Activated CD4-positive, alpha-beta T cell treated with anti-CD3 and anti-CD28 coated beads, Interleukin-10, Interleukin-2, amounts not matched to agents 100 ng/mL and 50 ng/mL, durations not matched to agents 16 hours and 8 hours (primary cell): ENCODE measurements around the gene ORAI2.
A peak's percentile ranks its signal among the peaks of the same experiment; 100 is the strongest.
"Not testable (repeated sequence)": the region's sequence is repeated elsewhere in the genome, so short reads cannot be mapped to it uniquely, and the experiment has no call there.

Source experiments
- DNase-seq: peaks from one replicate; pipeline ENCODE4 v3.0.0-alpha.2; 2020

The ORAI2 gene

DNA sequence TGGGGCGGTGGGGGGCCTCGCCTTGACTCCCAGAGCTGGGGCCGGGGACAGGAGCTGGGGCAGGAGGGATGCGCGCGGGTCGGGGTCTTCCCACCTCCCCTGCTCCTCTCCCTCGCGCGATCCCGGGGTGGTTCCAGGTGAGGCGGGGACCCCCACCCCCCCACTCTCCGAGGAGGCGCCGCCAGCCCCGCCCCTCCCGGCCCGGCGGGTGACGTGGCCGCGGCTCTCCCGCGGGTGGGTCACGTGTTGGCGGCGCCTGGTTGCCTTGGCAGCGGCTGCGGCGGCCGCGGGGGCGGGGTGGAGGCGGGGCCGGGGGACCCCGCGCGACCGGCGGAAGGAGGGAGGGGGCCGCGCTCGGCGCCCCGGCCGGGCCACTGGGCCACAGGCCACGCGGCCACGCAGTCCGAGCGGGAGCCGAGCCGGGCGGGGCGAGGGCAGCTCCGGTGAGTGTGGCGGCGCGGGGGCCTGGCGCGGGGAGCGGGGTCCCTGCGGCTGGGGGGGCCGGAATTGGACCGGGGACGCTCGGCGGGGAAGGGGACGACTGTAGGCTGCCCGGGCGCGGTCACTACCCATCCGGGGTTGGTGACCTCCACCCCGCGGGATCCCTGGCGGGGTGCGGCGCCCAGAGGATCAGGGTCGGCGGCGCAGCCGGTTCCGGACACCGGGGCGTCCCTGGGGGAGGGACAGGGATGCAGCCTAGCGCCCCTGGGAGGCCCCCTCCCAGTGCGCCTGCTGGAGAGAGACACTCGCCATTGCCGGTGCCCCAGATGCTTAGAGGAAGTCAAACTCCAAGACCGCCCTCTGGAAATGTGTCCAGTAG lies at the start of gene ORAI2:
Gene ORAI2, plus strand, starts transcription at position 357 of the 820 bp plus-strand sequence. CDS start 5,382 bp downstream, outside the sequence.
- DNase-seq = peak; percentile 93

DNA sequence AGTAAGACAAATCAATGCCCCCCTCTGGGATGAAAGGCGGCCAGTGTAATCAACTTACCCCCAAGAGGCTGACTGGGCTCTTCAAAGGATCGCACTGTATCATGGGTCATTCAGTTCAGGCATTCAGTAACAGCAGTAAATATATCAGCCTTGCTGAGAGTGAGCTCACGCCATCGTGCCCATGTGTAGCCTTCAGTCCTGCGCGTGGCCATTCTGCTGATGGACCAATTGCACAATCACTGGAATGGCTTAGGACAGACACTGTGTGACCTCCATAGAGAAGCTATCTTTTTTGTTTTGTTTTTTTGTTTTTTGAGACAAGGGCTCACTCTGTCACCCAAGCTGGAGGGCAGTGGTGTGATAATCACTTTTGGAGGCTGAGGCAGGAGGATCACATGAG lies 46.3 kb upstream of the ORAI2 start:
- no peak for DNase-seq

DNA sequence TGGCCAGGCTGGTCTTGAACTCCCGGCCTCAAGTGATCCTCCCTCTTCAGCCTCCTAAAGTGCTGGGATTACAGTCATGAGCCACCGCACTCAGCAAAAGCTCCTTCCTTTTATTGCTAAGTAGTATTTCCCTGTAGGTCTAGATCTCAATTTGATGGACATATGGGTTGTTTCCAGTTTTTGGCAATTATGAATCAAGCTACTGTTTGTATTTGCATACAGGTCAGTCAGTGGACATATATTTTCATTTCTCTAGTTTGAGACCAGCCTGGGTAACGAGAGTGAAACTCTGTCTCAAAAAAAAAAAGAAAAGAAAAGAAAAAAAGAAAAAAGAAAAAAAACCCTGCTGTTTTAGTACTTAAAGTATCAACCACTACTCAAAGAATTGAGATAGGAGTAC lies 43.6 kb upstream of the ORAI2 start:
- DNase-seq = no peak

DNA sequence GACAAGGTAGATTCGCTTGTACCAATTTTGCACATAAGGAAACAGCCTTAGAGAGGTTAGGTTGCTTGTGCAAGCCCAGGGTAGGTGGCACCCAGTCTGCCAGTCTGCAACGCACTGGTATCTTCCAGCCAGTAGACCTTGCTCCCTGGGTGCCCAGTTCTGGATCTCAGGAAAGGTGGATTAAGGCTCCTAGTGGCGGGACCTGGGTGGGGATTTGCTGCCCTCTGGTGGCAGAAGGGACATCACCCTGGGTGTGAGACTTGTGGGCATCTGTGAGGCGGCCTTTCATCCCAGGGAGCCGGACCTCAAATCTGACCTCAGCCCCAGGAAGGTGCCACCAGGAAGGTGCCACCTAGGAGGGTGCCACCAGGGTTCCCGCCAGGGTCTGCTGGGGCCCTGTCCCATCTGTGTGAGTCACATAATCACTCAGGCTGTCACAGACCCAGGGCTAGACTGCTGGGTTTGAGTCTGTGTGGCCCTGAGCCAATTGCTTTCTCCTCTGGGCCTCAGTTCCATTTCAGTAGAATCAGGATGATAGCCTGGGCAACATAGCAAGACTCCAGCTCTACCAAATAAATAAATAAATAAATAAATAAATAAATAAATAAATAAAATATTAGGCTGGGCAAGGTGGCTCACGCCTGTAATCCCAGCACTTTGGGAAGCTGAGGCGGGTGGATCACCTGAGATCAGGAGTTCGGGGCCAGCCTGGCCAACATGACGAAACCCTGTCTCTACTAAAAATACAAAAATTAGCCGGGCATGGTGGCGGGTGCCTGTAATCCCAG lies 42.5 kb upstream of the ORAI2 start:
- DNase-seq = peak; percentile 69

DNA sequence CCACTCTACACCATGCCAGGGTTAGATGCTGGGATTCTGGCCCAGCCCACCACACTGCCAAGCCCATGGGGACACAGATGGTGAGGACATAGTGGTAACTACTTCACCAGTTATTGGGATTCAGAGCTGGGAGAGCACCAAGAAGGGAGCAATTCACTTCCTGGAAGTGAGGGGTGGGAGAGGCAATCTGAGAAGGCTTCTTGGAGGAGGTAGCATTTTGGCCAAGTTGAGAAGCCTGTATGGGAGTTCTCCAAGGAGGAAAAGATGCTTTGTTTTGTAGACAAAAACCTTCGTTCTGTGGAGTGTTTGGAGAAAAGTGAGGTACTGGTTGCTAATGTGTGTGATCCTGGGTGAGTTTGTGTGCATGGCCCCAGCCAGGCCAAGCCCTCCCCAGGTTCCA lies 41.0 kb upstream of the ORAI2 start:
- no peak for DNase-seq

DNA sequence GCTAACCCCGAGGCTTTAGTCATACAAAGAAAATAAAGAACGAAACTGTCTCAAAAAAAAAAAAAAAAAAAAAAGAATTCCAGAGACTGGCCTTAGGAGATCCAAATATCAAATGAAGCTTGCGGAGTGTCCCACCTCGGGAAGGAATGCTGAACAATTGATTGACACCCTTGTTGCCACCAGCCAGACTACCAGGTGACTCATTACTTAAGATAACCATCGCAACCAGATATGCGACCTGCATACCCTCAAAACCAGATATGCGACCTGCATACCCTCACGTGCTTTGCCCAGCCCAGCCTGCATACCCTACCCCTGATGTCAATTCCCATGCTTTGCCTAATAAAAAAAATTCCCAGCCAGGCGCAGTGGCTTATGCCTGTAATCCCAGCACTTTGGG lies 39.9 kb upstream of the ORAI2 start:
- no peak for DNase-seq

DNA sequence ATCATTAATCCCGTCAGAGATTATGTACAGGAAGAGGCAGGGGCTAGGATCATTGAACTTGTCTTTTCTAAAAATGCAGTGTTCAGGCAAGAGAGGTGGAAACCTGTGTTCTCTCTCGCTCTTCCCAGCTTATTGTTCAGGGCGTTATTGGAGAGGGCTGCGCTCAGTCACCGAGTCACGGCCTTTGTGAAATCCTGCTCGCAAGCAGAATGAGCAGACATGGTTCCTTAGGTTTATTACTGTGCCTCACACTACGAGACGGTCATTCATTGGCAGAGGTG lies 37.8 kb upstream of the ORAI2 start:
- no peak for DNase-seq

DNA sequence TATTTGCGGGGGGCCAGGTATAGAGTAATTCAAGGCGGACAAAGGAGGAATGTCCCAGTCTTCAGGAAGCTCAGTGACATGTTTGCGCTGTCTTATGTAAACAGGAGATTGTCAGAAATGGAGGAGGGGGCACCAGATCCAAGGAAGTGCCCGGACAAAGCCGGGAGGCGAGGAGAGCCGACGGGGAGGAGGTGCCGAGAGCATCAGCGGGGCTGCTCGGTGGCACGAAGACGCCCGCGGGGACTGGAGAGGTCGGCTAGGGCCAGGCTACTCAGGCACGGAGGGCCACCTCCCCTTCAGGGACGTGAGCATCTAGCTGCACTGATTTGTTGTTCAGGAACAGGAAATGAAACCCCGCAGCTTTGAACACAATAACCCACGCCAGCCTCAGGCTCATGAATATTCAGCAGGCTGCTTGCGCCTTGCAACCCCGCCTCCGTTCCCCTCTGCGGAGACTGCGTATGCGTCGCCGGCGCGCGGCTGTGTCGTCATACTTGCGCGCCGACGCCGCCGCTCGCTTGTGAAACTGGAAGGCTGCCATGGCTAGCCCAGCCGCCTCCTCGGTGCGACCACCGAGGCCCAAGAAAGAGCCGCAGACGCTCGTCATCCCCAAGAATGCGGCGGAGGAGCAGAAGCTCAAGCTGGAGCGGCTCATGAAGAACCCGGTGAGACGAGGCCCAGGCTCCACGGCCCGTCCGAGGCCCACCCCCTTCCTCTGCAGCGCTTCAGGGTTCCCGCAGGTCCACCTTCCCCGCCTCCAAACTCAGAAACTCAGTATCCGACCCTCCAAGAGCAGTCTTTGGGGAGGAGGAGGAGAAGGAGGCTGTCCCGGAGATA lies 37.3 kb upstream of the ORAI2 start, which contains the start of gene PRKRIP1:
Gene PRKRIP1, plus strand, starts transcription at position 491 of the 837 bp plus-strand sequence. Its CDS starts 49 bp downstream, at position 540.
- peak; percentile 94 for DNase-seq

DNA sequence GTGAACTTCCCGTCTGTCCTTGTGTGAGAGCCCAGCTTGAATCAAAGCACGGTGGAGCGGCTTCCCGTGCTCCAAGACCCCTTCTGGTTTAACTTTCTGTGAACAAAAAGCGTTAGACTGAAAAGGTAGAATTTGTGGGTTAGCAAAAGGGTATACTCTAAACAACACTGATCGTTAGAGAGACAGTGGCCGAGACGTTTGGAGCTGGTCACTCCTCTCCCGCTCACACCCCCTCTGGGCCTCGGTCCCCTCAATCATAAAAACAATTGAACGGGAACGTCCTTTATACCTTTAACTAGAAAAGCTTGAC lies 36.7 kb upstream of the ORAI2 start:
- DNase-seq = no peak

DNA sequence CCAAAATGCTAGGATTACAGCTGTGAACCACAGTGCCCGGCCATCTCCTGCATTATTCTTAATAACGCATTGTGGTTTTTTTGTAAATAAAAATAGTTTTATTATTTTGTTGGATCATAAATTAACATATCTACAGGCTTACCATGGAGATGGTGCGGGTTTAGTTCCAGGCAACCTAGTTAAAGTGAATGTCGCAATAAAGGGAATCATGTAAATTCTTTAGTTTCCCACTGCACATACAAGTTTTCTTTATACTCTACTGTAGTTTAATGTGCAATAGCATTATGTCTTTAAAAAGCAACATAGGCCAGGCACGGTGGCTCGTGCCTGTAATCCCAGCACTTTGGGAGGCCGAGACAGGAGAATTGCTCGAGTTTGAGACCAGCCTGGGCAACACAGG lies 34.8 kb upstream of the ORAI2 start:
- no peak for DNase-seq

DNA sequence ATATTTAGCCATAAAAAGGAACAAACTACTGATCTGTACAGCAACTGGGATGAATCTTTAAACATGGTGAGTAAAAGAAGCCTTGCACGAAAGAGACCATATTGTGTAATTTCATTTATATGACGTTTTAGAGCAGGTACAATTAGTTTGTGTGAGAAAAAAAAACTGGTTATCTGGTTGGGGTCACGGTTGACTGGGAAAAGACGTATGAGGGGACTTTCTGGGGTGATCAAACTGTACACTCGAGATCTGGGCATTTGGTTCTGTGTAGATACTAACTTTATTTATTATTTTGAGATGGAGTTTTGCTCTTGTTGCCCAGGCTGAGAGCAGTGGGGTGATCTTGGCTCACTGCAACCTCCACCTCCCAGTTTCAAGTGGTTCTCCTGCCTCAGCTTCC lies 33.0 kb upstream of the ORAI2 start:
- DNase-seq = no peak

DNA sequence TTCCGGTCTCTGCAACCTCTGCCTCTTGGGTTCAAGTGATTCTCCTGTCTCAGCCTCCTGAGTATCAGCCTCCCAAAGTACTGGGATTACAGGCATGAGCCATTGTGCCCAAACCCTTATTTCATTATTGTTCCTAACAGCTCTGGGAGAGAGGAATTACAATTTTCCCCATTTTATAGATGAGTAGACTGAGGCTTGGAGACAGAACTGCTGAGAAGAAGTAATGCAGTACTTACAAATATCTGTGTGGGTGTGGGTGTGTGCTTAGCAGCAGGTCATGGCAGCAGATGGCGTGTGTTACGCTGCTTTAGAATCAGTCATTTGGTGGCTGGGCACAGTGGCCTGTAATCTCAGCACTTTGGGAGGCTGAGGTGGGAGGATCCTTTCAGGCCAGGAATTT lies 29.8 kb upstream of the ORAI2 start:
- DNase-seq = no peak

DNA sequence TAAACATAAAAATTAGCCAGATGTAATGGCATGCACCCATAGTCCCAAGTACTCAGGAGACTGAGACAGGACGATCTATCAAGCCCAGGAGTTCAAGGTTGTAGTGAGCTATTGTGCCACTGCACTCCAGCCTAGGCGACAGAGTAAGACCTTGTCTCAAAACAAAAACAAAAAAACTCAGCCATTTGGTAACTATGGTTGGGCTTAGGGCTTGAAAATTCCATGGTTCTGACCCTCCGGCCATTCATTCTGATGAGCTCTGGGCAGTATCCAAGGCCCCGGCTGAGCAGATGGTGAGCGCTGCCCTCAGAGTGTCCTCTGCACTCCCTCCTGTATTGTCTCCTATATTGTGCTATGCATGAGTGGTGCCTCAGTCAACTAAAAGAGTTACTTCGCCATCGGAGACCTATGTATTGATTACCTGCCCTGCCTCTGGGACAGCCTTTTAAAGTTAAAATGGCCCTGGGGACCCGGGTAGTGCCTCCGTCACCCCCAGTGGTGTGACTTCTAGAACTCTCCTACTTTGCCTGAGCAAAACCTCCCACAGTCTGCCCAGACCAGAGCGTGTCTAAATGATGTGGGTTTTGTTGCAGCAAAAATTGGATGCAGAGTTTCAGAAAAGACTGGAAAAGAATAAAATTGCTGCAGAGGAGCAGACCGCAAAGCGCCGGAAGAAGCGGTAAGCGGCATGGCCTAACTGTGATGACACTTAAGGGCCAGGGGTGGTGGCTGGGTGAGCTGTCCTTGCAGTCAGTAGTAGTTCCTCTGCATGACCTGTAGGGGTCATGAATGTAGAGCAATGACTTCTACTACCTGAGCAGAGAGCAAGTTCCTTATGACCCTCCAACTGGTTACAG lies 29.1 kb upstream of the ORAI2 start:
- peak; percentile 75 for DNase-seq

DNA sequence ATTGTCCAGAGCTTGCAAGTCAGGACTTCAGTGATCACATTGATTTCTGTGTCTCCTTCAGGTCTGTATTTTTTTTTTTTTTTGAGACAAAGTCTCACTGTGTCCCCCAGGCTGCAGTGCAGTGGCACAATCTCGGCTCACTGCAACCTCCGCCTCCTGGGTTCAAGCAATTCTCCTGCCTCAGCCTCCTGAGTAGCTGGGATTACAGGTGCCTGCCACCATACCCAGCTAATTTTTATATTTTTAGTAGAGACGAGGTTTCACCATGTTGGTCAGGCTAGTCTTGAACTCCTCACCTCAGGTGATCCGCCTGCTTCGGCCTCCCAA lies 28.6 kb upstream of the ORAI2 start:
- not testable (repeated sequence) for DNase-seq

DNA sequence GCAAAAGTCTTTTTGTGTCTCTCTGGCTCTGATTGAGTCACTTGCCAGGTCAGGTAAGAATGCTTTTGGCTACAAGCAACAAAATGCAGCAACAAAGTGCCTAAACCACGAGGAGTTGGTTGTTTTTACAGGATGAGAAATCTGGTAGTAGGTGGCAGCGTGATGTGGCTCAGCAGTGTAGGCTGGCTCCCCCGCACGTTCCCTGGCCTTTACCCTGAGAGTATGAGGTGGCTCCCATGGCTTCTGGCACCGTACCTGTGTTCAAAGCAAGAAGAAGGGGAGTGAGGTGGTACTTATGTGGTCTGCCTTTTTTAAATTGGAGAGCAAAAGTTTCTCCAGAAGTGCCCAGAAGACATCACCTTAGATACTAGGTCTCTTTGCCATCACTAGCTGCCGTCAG lies 25.5 kb upstream of the ORAI2 start:
- no peak for DNase-seq

DNA sequence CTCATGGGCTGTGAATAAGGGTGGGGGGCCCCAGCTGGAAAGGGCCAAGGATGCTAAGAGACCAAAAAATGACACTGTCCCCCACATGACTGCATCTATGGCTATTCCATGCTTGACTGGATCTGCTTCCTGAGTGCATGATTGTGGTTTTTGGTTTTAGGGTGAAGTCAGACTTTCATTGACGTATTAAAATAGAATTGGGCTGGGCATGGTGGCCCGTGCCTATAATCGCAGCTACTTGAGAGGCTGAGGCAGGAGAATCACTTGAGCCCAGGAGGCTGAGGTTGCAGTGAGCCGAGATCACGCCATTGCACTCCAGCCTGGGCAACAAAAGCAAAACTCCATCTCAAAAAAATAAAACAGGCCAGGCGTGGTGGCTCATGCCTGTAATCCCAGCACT lies 24.8 kb upstream of the ORAI2 start:
- not testable (repeated sequence) for DNase-seq

DNA sequence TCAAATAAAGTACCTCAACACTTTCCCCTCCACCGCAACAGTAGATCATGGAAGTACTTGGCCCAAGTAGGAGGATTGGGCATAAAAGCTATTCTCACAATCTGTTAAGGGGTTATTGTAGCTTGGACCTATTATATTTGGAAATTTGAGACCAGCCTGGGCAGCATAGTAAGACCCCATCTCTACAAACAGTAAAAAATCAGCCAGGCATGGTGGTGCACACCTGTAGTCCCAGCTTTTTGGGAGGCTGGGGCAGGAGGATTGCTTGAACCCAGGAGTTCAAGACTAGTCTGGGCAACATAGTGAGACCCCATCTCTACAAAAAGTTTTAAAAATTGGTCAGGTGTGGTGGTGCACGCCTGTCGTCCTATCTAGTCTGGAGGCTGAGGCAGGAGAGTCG lies 24.0 kb upstream of the ORAI2 start:
- DNase-seq = no peak

DNA sequence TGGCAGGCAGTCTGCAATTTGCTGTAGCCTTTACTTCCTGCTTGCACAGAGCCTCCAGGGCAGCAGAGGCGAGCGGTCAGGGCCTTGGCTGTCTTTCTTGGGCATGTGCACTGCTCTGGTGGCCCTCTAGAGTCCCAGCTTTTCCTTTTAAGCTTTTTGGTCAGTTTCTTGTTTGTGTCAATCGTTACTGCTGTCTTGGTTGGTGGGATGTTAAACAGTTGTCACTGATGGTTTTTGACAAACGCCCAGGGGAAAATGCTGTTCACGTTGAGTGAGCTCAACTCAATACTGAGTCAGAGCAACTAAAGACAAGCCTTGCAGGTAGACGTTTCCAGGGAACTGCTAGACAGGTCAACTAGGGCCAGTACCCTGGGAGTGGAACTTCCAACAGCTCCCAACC lies 23.3 kb upstream of the ORAI2 start:
- DNase-seq = no peak

DNA sequence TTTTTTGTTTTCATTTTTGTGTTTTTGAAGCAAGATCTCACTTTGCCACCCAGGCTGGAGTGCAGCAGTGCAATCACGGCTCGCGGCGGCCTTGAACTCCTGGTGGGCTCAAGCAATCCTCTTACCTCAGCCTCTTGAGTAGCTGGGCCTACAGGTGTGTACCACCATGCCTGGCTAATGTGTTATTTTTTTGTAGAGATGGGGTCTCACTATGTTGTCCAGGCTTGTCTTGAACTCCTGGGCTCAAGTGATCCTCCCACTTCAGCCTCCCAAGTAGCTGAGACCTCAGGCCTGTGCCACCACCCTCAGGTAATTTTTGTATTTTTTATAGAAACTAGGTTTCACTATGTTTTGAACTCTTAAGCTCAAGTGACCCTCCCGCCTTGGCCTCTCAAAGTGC lies 22.5 kb upstream of the ORAI2 start:
- no peak for DNase-seq

DNA sequence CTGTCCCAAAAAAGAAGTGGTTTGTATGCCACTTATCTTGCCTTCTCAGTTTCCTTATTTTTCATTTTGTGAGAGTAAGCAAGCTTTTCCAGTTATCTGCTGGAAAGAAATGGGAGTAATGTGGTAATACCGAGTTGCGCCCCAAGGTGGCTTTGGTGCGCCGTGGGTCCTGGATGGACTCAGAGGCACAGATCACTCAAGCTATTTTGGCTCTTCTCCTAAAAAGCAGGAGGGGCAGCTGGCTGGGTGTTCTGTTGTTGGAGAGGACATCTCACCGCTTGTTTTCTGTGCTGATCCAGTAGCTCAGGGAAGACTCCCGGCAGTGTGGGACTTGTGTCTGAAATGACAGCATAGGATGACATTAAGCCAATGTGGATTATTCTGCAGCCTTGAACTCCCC lies 20.8 kb upstream of the ORAI2 start:
- no peak for DNase-seq

DNA sequence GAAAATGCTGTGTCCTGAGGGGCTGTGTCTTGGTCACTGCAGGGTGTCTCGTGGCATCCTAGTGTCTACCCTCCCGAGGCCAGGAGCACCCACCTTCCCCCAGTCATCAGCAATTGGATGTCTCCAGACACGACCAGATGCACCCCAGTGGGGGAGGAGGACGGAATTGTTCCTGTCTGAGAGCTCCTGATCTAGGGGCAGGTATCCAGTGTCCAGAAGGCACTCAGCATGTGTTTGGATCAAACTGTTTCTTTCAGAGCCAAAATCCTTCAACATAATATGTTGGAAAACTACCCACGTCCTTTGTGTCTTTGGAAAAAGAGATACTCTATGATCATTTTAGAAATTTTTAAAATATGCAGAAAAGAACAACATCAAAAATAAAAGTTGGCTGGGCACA lies 20.3 kb upstream of the ORAI2 start:
- no peak for DNase-seq

DNA sequence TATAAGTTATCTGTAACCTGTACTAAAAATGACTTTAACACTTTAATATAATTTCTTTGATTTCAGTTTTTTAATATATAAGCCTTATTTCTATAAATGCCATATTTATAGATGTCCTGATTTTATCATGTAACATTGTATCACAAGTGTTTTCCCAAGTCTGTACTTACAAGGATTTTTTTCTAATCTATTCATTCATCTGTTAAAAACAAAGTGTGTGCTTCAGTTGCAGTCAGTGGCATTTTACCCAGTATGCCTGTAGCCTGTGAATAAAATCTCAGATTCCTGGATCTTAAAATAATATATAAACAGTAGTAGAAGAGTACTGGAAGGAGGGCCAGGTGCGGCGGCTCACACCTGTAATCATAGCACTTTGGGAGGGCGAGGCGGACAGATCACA lies 19.8 kb upstream of the ORAI2 start:
- DNase-seq = no peak

DNA sequence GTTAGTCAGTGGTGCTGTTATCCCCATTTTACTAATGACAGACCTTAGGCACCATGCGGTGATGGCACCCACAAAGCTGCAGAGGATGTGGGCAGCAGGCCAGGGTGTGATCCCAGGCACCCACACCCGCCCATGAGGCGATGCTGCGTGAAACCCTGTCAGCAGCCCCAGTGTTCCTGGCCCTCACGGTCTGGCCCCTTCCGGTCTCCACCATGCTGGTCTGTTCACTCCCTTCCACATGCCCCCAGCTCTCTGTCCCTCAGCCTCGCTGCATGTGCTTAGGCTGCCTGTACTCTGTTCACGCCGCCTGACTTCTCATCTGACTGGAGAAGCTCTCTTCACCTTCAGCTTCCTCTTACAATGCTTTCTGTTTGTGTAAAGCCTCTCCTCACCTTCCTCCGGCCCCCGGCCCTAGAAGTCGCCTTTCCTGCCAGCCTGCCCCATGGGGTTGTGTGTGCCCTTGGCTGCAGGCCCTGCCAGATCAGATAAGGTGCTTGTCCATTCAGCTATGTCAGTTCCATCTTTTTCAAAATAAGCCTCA lies 17.6 kb upstream of the ORAI2 start:
- DNase-seq = peak; percentile 89
